Tibial nerve (tissue), 4 donors: ENCODE measurements around the gene EIF3L.

Experiments used
- EP300 ChIP-seq, 2 donors: sonication (generic); formaldehyde crosslinking; IDR thresholded peaks; one replicate each; pipeline ENCODE4 v1.6.1; 2017; ENCODE audit warnings: antibody characterized with exemption in 2 of 2, mild to moderate bottlenecking in 1 of 2
- POLR2A ChIP-seq, 2 donors: fragments of 450-650 bp; IDR thresholded peaks; one replicate each; pipeline ENCODE4 v1.6.1; 2017; ENCODE audit warnings: antibody characterized with exemption in 2 of 2, mild to moderate bottlenecking in 2 of 2, moderate library complexity in 2 of 2
- TF ChIP-seq, protein P1 (sequence below), 5 experiments: fragments of 200-600 bp in 3 of 5; fragments of 450-650 bp in 2 of 5; sonication (generic) in 3 of 5; IDR thresholded peaks; one replicate each; pipeline ENCODE4 v1.5.1; 2016 to 2019; ENCODE audit warnings: antibody characterized with exemption in 5 of 5, mild to moderate bottlenecking in 3 of 5, moderate library complexity in 2 of 5

- TF ChIP-seq, protein P1, sequence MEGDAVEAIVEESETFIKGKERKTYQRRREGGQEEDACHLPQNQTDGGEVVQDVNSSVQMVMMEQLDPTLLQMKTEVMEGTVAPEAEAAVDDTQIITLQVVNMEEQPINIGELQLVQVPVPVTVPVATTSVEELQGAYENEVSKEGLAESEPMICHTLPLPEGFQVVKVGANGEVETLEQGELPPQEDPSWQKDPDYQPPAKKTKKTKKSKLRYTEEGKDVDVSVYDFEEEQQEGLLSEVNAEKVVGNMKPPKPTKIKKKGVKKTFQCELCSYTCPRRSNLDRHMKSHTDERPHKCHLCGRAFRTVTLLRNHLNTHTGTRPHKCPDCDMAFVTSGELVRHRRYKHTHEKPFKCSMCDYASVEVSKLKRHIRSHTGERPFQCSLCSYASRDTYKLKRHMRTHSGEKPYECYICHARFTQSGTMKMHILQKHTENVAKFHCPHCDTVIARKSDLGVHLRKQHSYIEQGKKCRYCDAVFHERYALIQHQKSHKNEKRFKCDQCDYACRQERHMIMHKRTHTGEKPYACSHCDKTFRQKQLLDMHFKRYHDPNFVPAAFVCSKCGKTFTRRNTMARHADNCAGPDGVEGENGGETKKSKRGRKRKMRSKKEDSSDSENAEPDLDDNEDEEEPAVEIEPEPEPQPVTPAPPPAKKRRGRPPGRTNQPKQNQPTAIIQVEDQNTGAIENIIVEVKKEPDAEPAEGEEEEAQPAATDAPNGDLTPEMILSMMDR (IDR thresholded peaks at IDR 0.05), result no peak
- TF ChIP-seq POLR2A (IDR thresholded peaks at IDR 0.05) (no peak), EP300 (IDR thresholded peaks at IDR 0.05) (no peak)
Measured at GRCh38 chr22:37854946-37855345, 5.7 kb downstream of the EIF3L start.
